Lower leg skin (tissue), 3 donors: Measurements from ENCODE around the gene RNGTT.

Source experiments
- POLR2A ChIP-seq, 2 donors: fragments of 450-650 bp; IDR thresholded peaks; one replicate each; pipeline ENCODE4 v1.6.1; 2016 to 2017; ENCODE audit warnings: antibody characterized with exemption in 2 of 2, mild to moderate bottlenecking in 1 of 2, moderate library complexity in 1 of 2
- TF ChIP-seq, protein P1 (sequence below), 3 donors: fragments of 450-650 bp; IDR thresholded peaks; one replicate each; pipeline ENCODE4 v1.5.1; 2016; ENCODE audit warnings: antibody characterized with exemption in 3 of 3, mild to moderate bottlenecking in 3 of 3, moderate library complexity in 2 of 3

DNA sequence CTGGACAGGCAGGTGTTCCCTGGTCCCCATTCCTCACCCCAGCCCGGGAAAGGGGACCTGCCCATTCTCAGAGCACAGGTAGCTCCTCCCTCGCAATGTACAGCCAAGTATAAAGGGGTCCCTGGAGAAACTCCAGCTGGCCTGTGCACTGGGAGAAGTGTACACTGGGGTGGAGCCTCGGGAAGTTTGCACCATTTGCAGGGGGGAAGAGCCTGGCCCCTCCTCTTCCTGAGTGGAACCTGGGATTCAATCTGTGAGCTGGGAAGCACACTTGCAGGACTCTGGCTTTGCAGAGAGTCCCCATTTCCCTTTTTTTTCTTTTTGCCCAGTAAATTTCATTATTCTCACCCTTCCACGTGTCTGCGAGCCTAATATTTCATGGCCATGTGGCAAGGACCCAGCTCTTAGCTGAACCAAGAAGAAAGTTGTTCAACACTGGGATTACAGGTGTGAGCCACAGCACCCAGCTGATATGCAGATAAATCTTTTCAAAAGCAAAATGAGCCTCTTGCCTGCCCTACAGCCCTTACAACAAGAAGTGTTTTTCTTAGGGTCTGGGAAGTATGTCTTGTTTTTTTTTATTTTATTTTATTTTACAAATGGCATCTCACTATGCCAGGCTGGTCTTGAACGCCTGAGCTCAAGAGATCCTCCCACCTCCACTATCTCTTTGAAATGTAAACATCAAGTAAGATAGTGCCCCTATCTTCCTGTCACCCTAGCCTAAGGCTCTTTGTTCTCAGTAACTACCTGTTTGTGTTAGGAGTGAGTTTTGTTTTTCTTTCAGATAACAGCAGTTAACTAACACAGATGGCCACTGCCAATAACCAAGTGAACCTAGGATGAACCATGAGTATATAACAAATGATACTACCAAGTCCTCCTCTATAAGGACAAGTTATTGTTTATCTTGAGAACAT, 9.3 kb upstream of the RNGTT start:
- TF ChIP-seq POLR2A (IDR thresholded peaks at IDR 0.05) = no peak
- TF ChIP-seq, protein P1, sequence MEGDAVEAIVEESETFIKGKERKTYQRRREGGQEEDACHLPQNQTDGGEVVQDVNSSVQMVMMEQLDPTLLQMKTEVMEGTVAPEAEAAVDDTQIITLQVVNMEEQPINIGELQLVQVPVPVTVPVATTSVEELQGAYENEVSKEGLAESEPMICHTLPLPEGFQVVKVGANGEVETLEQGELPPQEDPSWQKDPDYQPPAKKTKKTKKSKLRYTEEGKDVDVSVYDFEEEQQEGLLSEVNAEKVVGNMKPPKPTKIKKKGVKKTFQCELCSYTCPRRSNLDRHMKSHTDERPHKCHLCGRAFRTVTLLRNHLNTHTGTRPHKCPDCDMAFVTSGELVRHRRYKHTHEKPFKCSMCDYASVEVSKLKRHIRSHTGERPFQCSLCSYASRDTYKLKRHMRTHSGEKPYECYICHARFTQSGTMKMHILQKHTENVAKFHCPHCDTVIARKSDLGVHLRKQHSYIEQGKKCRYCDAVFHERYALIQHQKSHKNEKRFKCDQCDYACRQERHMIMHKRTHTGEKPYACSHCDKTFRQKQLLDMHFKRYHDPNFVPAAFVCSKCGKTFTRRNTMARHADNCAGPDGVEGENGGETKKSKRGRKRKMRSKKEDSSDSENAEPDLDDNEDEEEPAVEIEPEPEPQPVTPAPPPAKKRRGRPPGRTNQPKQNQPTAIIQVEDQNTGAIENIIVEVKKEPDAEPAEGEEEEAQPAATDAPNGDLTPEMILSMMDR (IDR thresholded peaks at IDR 0.05) = no peak
